ENCODE results near the gene ANKRD10. TPM values are rescaled to one million over a fixed set of nuclear protein-coding genes. Genes with fewer than 3 reads are reported as not detected.
A peak's percentile ranks its signal among the peaks of the same experiment; 100 is the strongest.

ANKRD10 gene
- total and polyA plus RNA-seq, 2 experiments from 2014 or later, result 250 to 277 TPM

GRCh38 chr13:110834572-110834971 lies 80.3 kb downstream of the ANKRD10 start:
- H2AFZ ChIP-seq, result no peak overlapping the region
- TF ChIP-seq CTCF (conservative IDR thresholded peaks at IDR 0.05; ENCODE audit: low read depth in 2 of 2) (peak in 1 of 2 experiments; percentile 33; a peak in 1 of 4 replicates), JUNB (IDR thresholded peaks at IDR 0.05; ENCODE audit: unreplicated experiment) (no peak)
- H3F3A ChIP-seq (replicated peaks; ENCODE audit: low read depth), result no peaks in the 10 kb centered on the region
- H3K4me2 ChIP-seq, result no peak overlapping the region
- no peaks in the 10 kb centered on the region for H4K20me1 ChIP-seq (replicated peaks; ENCODE audit: insufficient read depth)
- no peaks in the 10 kb centered on the region for H3K79me2 ChIP-seq (replicated peaks; ENCODE audit: insufficient read depth)
- H3K4me1 Mint-ChIP-seq, result peaks cover 16% of the 10 kb centered on the region; the same call in 2 of the 3 replicates
- H3K4me3 ChIP-seq, result no peak overlapping the region
- H3K27me3 Mint-ChIP-seq (ENCODE audit: insufficient read depth, low read depth, poor library complexity), result peaks cover 3% of the 10 kb centered on the region
- DNase-seq (ENCODE audit: low spot score) (no peak), ATAC-seq (peak; percentile 71)
- H3K9me2 ChIP-seq (ENCODE audit: insufficient read depth), result 0 out of 2 replicates have a peak, but pooled peaks cover 3% of the 10 kb centered on the region
- no peaks in the 10 kb centered on the region for H3K27me3 ChIP-seq (ENCODE audit: insufficient read depth)
- H3K27ac ChIP-seq (ENCODE audit: low read depth), result no peak overlapping the region
- no peak overlapping the region for H3K27ac Mint-ChIP-seq
- H3K4me3 Mint-ChIP-seq, result no peak overlapping the region
- no peaks in the 10 kb centered on the region for H3K4me1 ChIP-seq (ENCODE audit: insufficient read depth)
- no peaks in the 10 kb centered on the region for H3K36me3 Mint-ChIP-seq (ENCODE audit: low read depth)
- H3K9me3 Mint-ChIP-seq, result no peaks in the 10 kb centered on the region
- no peaks in the 10 kb centered on the region for H3K36me3 ChIP-seq (ENCODE audit: insufficient read depth)

- Histone ChIP-seq H3K4me2 (no peak overlapping the region), H3K27me3 (ENCODE audit: insufficient read depth) (no peaks in the 10 kb centered on the region), H3F3A (replicated peaks; ENCODE audit: low read depth) (no peaks in the 10 kb centered on the region), H3K79me2 (replicated peaks; ENCODE audit: insufficient read depth) (no peaks in the 10 kb centered on the region), H3K9me2 (ENCODE audit: insufficient read depth) (0 out of 2 replicates have a peak, but pooled peaks cover 4% of the 10 kb centered on the region), H2AFZ (no peak overlapping the region), H3K27ac (ENCODE audit: low read depth) (no peak overlapping the region), H3K4me3 (no peak overlapping the region), H4K20me1 (replicated peaks; ENCODE audit: insufficient read depth) (no peaks in the 10 kb centered on the region), H3K36me3 (ENCODE audit: insufficient read depth) (no peaks in the 10 kb centered on the region), H3K4me1 (ENCODE audit: insufficient read depth) (no peaks in the 10 kb centered on the region)
- ATAC-seq (no peak), DNase-seq (ENCODE audit: low spot score) (no peak)
- H3K27ac Mint-ChIP-seq, result no peak overlapping the region
- TF ChIP-seq ZNF462 (CRISPR knock-in tag; IDR thresholded peaks at IDR 0.05), result no peak
- TF ChIP-seq REST (IDR thresholded peaks at IDR 0.05; ENCODE audit: unreplicated experiment), result no peak
- no peak for TF ChIP-seq POLR2AphosphoS5 (IDR thresholded peaks at IDR 0.05; ENCODE audit: low read depth)
- TF ChIP-seq CTCF (conservative IDR thresholded peaks at IDR 0.05; ENCODE audit: low read depth in 2 of 2), result no peak
- TF ChIP-seq NANOG (IDR thresholded peaks at IDR 0.05; ENCODE audit: borderline replicate concordance), result no peak
- H3K4me3 Mint-ChIP-seq, result no peak overlapping the region
- H3K36me3 Mint-ChIP-seq (ENCODE audit: low read depth), result no peaks in the 10 kb centered on the region
- peaks cover under 1% of the 10 kb centered on the region; the same call in 1 of the 3 replicates for H3K9me3 Mint-ChIP-seq
- H3K4me1 Mint-ChIP-seq, result peaks cover 16% of the 10 kb centered on the region; the same call in 2 of the 3 replicates
- H3K27me3 Mint-ChIP-seq (ENCODE audit: insufficient read depth, low read depth, poor library complexity), result peaks cover 3% of the 10 kb centered on the region
Measured at GRCh38 chr13:110832531-110832930, 82.3 kb downstream of the ANKRD10 start.
